A549 (cell line): Measurements from ENCODE around the gene ODC1. TPM values are rescaled to one million over a fixed set of nuclear protein-coding genes. Genes with fewer than 3 reads are reported as not detected.

Source experiments
- ATAC-seq, 2 experiments: fragments of 200-7000 bp in 1 of 2; fragments of >200 bp in 1 of 2; cut with Nextera tagmentation in 1 of 2; cut with Tn5 transposase in 1 of 2; 3 replicates each; pipeline versions ENCODE4 v1.8.0 to v1.9.1; 2018 to 2020; ENCODE audit warnings: mild to moderate bottlenecking in 1 of 2, moderate library complexity in 1 of 2
- CTCF ChIA-PET: fragments of 300-600 bp; sonication (Branson Sonifier 250); formaldehyde crosslinking; extraction: SDS; loops from one replicate; lab custom pipeline; 2021; ENCODE audit warnings: antibody characterized with exemption, inconsistent platforms; lab: Yijun Ruan, JAX
- POLR2A ChIA-PET: fragments of 350-600 bp; formaldehyde crosslinking; extraction: SDS; loops from one replicate; lab custom pipeline; 2021; ENCODE audit warnings: antibody characterized with exemption, inconsistent platforms; lab: Yijun Ruan, JAX
- DNase-seq, 2 experiments: peaks; one replicate each; pipeline versions ENCODE4 v3.0.0 to v3.0.0-alpha.2; 2011 to 2016; ENCODE audit warnings: low read depth in 1 of 2, low spot score in 1 of 2
- FAIRE-seq: peaks from 2 replicates; lab custom pipeline; 2011; peaks lifted over from hg19 to GRCh38; lab: Jason Lieb, UNC
- H3K27ac ChIP-seq, 2 experiments: fragments of >200 bp; sonication (Bioruptor Twin); formaldehyde crosslinking; 3 replicates each; pipeline ENCODE4 v1.5.1; 2016 to 2017
- H3K4me1 ChIP-seq: fragments of >200 bp; sonication (Bioruptor Twin); formaldehyde crosslinking; 3 replicates; pipeline ENCODE4 v1.6.1; 2016
- H3K4me2 ChIP-seq: fragments of >200 bp; sonication (Bioruptor Twin); formaldehyde crosslinking; 3 replicates; pipeline ENCODE4 v1.6.1; 2016
- H3K4me3 ChIP-seq: fragments of >200 bp; sonication (Bioruptor Twin); formaldehyde crosslinking; 3 replicates; pipeline ENCODE4 v1.5.1; 2016
- H3K9me3 ChIP-seq: fragments of >200 bp; sonication (Bioruptor Twin); formaldehyde crosslinking; 3 replicates; pipeline ENCODE4 v1.6.1; 2016
- BHLHE40 ChIP-seq: IDR thresholded peaks from 2 replicates; pipeline ENCODE4 v1.6.1; 2012; ENCODE audit warnings: low read depth, low read length, inconsistent platforms
- CBX8 ChIP-seq: fragments of 200-600 bp; sonication (generic); IDR thresholded peaks from 2 replicates; pipeline ENCODE4 v1.6.1; 2016
- CEBPB ChIP-seq, 2 experiments: fragments of >200 bp in 1 of 2; sonication (Bioruptor Twin) in 1 of 2; formaldehyde crosslinking in 1 of 2; IDR thresholded peaks; 2 replicates each; pipeline ENCODE4 v1.6.1; 2012 to 2016
- CHD2 ChIP-seq: fragments of 150-350 bp; IDR thresholded peaks from 2 replicates; pipeline ENCODE4 v1.6.1; 2014; ENCODE audit warnings: low read length; ENCODE audit not compliant: partially characterized antibody
- E2F6 ChIP-seq: IDR thresholded peaks from 2 replicates; pipeline ENCODE4 v1.6.1; 2012; ENCODE audit warnings: low read depth, borderline replicate concordance
- GATA3 ChIP-seq: IDR thresholded peaks from 2 replicates; pipeline ENCODE4 v1.6.1; 2012; ENCODE audit warnings: borderline replicate concordance
- HDAC2 ChIP-seq: fragments of 200-600 bp; sonication (generic); IDR thresholded peaks from 2 replicates; pipeline ENCODE4 v1.6.1; 2016
- HEYL ChIP-seq: fragments of 250-450 bp; sonication (Bioruptor Pico); IDR thresholded peaks from 2 replicates; pipeline ENCODE4 v1.8.0; 2021; ENCODE audit warnings: mild to moderate bottlenecking, moderate library complexity
- HMGXB4 ChIP-seq: fragments of 250-450 bp; sonication (Bioruptor Pico); IDR thresholded peaks from 2 replicates; pipeline ENCODE4 v1.5.0; 2021; ENCODE audit warnings: mild to moderate bottlenecking, moderate library complexity, borderline replicate concordance
- JUN ChIP-seq, 2 experiments: fragments of >200 bp; sonication (Bioruptor Twin); formaldehyde crosslinking; IDR thresholded peaks; 2 replicates in 1 of 2; 3 replicates in 1 of 2; pipeline ENCODE4 v1.6.1; 2016 to 2017
- JUNB ChIP-seq: fragments of >200 bp; sonication (Bioruptor Twin); formaldehyde crosslinking; IDR thresholded peaks from 2 replicates; pipeline ENCODE4 v1.6.1; 2016
- KDM1A ChIP-seq: fragments of 200-600 bp; sonication (generic); IDR thresholded peaks from 2 replicates; pipeline ENCODE4 v1.6.1; 2016; ENCODE audit warnings: low read depth, mild to moderate bottlenecking
- MYC ChIP-seq: IDR thresholded peaks from 2 replicates; pipeline ENCODE4 v1.6.1; 2012; ENCODE audit warnings: mild to moderate bottlenecking, inconsistent platforms, low read length, improper control_type of control experiment, borderline replicate concordance
- PHF8 ChIP-seq: fragments of 200-600 bp; sonication (generic); IDR thresholded peaks from 2 replicates; pipeline ENCODE4 v1.6.1; 2016; ENCODE audit warnings: low read depth, mild to moderate bottlenecking, antibody characterized with exemption, moderate library complexity, borderline replicate concordance
- RAD21 ChIP-seq, 2 experiments: fragments of >200 bp in 1 of 2; sonication (Bioruptor Twin) in 1 of 2; formaldehyde crosslinking in 1 of 2; IDR thresholded peaks in 1 of 2; conservative IDR thresholded peaks in 1 of 2; 2 replicates in 1 of 2; 3 replicates in 1 of 2; pipeline ENCODE4 v1.6.1; 2012 to 2018; ENCODE audit warnings: inconsistent platforms in 1 of 2
- ZFP36 ChIP-seq: fragments of 450-650 bp; IDR thresholded peaks from 2 replicates; pipeline ENCODE4 v1.6.1; 2014; ENCODE audit warnings: borderline replicate concordance; ENCODE audit not compliant: partially characterized antibody
- WGBS: methylation state at CpG from one replicate; pipeline ENCODE4 v1.1.6; 2017; ENCODE audit errors: missing lambda C conversion rate; 5-methylcytosine and 5-hydroxymethylcytosine counted together
- polyA plus RNA-seq, 4 experiments: library from polyadenylated mRNA; depleted of rRNA in 3 of 4; stranded (reverse); fragments of >200 nt; fragmentation: RNase III in 1 of 4; extraction: RNeasy Plus Mini Kit Qiagen cat#74134 plus additional on column Dnase treatment in 1 of 4; gene quantifications; 2 replicates in 3 of 4; 3 replicates in 1 of 4; pipeline ENCODE4 v1.2.3, GENCODE V29; 2011 to 2017
- TF ChIP-seq, protein P1 (sequence below): fragments of 200-600 bp; sonication (generic); IDR thresholded peaks from 2 replicates; pipeline ENCODE4 v1.6.1; 2016; ENCODE audit warnings: antibody characterized with exemption, mild to moderate bottlenecking, moderate library complexity

The ODC1 gene
- polyA plus RNA-seq, 2 of the 4 experiments (the other 2 are of a cell fraction) = 57.8 to 265 TPM

DNA sequence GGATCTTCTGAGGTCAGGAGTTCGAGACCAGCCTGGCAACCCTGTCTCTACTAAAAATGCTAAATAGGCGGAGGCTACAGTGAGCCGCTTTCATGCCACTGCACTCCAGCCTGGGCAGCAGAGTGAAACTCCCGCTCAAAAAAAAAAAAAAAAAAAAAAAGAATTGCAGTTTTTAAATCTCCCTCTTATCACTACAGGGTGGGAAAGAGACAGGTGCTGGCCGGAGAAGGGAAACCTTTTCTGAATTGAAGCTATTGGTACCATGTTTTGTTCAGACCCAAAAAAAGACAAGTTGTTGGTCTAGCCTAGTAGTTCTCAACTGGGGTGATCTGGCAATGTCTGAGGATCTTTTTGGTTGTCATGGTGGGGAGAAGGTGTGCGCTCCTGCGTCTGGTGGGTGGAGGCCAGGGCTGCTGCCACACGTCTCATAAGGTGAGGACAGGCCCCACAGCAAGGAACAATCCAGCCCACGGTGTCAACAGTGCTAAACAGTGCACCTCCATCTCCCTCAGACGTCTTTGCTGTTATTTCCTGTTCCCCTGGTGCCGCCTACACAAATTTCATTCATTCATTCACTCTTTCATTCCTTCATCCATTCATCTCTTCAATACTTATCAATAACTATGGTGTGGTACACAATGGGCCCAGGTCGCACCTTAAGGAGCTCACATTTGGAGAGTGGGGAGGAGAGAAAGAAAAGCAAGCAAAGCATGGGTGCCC is 28.8 kb upstream of the ODC1 start:
- Histone ChIP-seq H3K4me1 (no peaks in the 10 kb centered on the region), H3K4me2 (no peak overlapping the region), H3K9me3 (no peaks in the 10 kb centered on the region), H3K27ac (no peak overlapping the region), H3K4me3 (no peak overlapping the region)
- DNase-seq (no peak), ATAC-seq (no peak), FAIRE-seq (no peak)
- ChIA-PET CTCF (no interaction called here), POLR2A (no interaction called here)
- WGBS = 81% methylated on average over 12 of the region's 12 CpGs
- no peak for TF ChIP-seq PHF8
- TF ChIP-seq RAD21 (conservative IDR thresholded peaks at IDR 0.05 in 1 of 2, IDR thresholded peaks at IDR 0.05 in 1 of 2) = no peak
- no peak for TF ChIP-seq HEYL
- TF ChIP-seq BHLHE40 = no peak
- no peak for TF ChIP-seq GATA3

- Histone ChIP-seq H3K4me3 (no peak overlapping the region), H3K4me2 (no peak overlapping the region), H3K9me3 (no peaks in the 10 kb centered on the region), H3K27ac (no peak overlapping the region), H3K4me1 (no peaks in the 10 kb centered on the region)
- WGBS = 80% methylated on average over 22 of the region's 22 CpGs
- TF ChIP-seq RAD21 (conservative IDR thresholded peaks at IDR 0.05 in 1 of 2, IDR thresholded peaks at IDR 0.05 in 1 of 2) (no peak), MYC (no peak), CEBPB (IDR thresholded peaks at IDR 0.05) (no peak), JUN (IDR thresholded peaks at IDR 0.05) (no peak), CBX8 (no peak), JUNB (no peak), HDAC2 (no peak), ZFP36 (no peak), E2F6 (no peak), KDM1A (no peak), BHLHE40 (no peak), HMGXB4 (CRISPR knock-in tag) (no peak), CHD2 (no peak)
- TF ChIP-seq, protein P1, sequence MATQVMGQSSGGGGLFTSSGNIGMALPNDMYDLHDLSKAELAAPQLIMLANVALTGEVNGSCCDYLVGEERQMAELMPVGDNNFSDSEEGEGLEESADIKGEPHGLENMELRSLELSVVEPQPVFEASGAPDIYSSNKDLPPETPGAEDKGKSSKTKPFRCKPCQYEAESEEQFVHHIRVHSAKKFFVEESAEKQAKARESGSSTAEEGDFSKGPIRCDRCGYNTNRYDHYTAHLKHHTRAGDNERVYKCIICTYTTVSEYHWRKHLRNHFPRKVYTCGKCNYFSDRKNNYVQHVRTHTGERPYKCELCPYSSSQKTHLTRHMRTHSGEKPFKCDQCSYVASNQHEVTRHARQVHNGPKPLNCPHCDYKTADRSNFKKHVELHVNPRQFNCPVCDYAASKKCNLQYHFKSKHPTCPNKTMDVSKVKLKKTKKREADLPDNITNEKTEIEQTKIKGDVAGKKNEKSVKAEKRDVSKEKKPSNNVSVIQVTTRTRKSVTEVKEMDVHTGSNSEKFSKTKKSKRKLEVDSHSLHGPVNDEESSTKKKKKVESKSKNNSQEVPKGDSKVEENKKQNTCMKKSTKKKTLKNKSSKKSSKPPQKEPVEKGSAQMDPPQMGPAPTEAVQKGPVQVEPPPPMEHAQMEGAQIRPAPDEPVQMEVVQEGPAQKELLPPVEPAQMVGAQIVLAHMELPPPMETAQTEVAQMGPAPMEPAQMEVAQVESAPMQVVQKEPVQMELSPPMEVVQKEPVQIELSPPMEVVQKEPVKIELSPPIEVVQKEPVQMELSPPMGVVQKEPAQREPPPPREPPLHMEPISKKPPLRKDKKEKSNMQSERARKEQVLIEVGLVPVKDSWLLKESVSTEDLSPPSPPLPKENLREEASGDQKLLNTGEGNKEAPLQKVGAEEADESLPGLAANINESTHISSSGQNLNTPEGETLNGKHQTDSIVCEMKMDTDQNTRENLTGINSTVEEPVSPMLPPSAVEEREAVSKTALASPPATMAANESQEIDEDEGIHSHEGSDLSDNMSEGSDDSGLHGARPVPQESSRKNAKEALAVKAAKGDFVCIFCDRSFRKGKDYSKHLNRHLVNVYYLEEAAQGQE = no peak
- POLR2A ChIA-PET = no interaction called here
- FAIRE-seq = no peak
- no peak for DNase-seq
- no peak for ATAC-seq
- CTCF ChIA-PET = no interaction called here
Observed at GRCh38 chr2:10475811-10476660, 27.9 kb upstream of the ODC1 start.
